ENCODE data around the gene EHD1.
A peak's percentile ranks its signal among the peaks of the same experiment; 100 is the strongest.

- TF ChIP-seq, protein P1, sequence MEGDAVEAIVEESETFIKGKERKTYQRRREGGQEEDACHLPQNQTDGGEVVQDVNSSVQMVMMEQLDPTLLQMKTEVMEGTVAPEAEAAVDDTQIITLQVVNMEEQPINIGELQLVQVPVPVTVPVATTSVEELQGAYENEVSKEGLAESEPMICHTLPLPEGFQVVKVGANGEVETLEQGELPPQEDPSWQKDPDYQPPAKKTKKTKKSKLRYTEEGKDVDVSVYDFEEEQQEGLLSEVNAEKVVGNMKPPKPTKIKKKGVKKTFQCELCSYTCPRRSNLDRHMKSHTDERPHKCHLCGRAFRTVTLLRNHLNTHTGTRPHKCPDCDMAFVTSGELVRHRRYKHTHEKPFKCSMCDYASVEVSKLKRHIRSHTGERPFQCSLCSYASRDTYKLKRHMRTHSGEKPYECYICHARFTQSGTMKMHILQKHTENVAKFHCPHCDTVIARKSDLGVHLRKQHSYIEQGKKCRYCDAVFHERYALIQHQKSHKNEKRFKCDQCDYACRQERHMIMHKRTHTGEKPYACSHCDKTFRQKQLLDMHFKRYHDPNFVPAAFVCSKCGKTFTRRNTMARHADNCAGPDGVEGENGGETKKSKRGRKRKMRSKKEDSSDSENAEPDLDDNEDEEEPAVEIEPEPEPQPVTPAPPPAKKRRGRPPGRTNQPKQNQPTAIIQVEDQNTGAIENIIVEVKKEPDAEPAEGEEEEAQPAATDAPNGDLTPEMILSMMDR (IDR thresholded peaks at IDR 0.05): peak in 3 of 5 experiments; percentile 12 to 29 (median 12)
- TF ChIP-seq POLR2A (IDR thresholded peaks at IDR 0.05) (no peak), EP300 (IDR thresholded peaks at IDR 0.05) (no peak)
Measured at GRCh38 chr11:64918017-64918416, 39.6 kb upstream of the EHD1 start.
